ENCODE data around the gene PRKCH.

Gene PRKCH

GRCh38 chr14:61346221-61346620 lies 24.8 kb downstream of the PRKCH start:
- Histone ChIP-seq H3K79me2 (ENCODE audit: low read length) (no peaks in the 10 kb centered on the region), H3K4me2 (ENCODE audit: low read length) (no peak overlapping the region), H3K4me1 (ENCODE audit: low read length) (peaks cover 9% of the 10 kb centered on the region; the same call in 1 of the 2 replicates), H3K4me3 (ENCODE audit: low read length) (no peak overlapping the region), H3K27me3 (ENCODE audit: low read depth, low read length) (peaks cover 3% of the 10 kb centered on the region; the same call in 1 of the 2 replicates), H3K36me3 (replicated peaks; ENCODE audit: low read depth, low read length) (no peaks in the 10 kb centered on the region), H4K20me1 (ENCODE audit: insufficient read depth, low read length) (no peaks in the 10 kb centered on the region), H2AFZ (ENCODE audit: low read depth, low read length) (no peak overlapping the region), H3K27ac (ENCODE audit: low read length) (no peak overlapping the region), H3K9ac (ENCODE audit: low read length) (no peak overlapping the region), H3K9me3 (ENCODE audit: insufficient read depth, low read length) (no peaks in the 10 kb centered on the region)
- TF ChIP-seq EZH2phosphoT487 (IDR thresholded peaks at IDR 0.05; ENCODE audit: low read depth), result no peak
- TF ChIP-seq, protein P1, sequence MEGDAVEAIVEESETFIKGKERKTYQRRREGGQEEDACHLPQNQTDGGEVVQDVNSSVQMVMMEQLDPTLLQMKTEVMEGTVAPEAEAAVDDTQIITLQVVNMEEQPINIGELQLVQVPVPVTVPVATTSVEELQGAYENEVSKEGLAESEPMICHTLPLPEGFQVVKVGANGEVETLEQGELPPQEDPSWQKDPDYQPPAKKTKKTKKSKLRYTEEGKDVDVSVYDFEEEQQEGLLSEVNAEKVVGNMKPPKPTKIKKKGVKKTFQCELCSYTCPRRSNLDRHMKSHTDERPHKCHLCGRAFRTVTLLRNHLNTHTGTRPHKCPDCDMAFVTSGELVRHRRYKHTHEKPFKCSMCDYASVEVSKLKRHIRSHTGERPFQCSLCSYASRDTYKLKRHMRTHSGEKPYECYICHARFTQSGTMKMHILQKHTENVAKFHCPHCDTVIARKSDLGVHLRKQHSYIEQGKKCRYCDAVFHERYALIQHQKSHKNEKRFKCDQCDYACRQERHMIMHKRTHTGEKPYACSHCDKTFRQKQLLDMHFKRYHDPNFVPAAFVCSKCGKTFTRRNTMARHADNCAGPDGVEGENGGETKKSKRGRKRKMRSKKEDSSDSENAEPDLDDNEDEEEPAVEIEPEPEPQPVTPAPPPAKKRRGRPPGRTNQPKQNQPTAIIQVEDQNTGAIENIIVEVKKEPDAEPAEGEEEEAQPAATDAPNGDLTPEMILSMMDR (IDR thresholded peaks at IDR 0.05; ENCODE audit: low read depth, low read length), result no peak

DNA sequence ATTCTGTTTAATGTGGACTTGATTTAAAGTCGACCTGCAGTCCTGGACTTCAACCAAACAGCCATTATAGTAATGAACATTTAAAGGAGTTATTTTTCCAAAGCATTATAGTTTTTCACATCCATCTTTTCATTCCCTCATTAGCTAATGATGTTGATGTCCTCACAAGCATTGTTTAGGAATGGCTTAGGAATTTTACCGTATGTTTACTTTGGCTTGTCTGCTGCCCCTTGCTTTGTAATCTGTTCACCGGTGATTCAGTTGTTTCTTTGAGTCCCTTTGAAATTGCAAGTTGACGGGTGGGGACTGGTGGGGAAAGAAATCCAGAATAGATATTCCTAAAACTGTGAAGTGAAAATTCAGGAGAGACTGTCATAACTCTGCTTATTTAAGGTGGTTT lies 25.4 kb downstream of the PRKCH start:
- H3K79me2 ChIP-seq (ENCODE audit: low read length), result no peaks in the 10 kb centered on the region
- no peaks in the 10 kb centered on the region for H3K36me3 ChIP-seq (replicated peaks; ENCODE audit: low read depth, low read length)
- no peak overlapping the region for H3K27ac ChIP-seq (ENCODE audit: low read length)
- H3K9me3 ChIP-seq (ENCODE audit: insufficient read depth, low read length), result no peaks in the 10 kb centered on the region
- no peak overlapping the region for H2AFZ ChIP-seq (ENCODE audit: low read depth, low read length)
- H3K9ac ChIP-seq (ENCODE audit: low read length), result no peak overlapping the region
- H3K4me2 ChIP-seq (ENCODE audit: low read length), result no peak overlapping the region
- peaks cover 9% of the 10 kb centered on the region; the same call in 1 of the 2 replicates for H3K4me1 ChIP-seq (ENCODE audit: low read length)
- no peak overlapping the region for H3K4me3 ChIP-seq (ENCODE audit: low read length)
- TF ChIP-seq, protein P1 (IDR thresholded peaks at IDR 0.05; ENCODE audit: low read depth, low read length), result no peak
- no peak for TF ChIP-seq EZH2phosphoT487 (IDR thresholded peaks at IDR 0.05; ENCODE audit: low read depth)
- H3K27me3 ChIP-seq (ENCODE audit: low read depth, low read length), result peaks cover 3% of the 10 kb centered on the region; the same call in 1 of the 2 replicates
- H4K20me1 ChIP-seq (ENCODE audit: insufficient read depth, low read length), result no peaks in the 10 kb centered on the region

GRCh38 chr14:61347826-61348443 lies 26.6 kb downstream of the PRKCH start:
- no peaks in the 10 kb centered on the region for H3K9me3 ChIP-seq (ENCODE audit: insufficient read depth, low read length)
- no peak overlapping the region for H3K9ac ChIP-seq (ENCODE audit: low read length)
- H3K27me3 ChIP-seq (ENCODE audit: low read depth, low read length), result peaks cover 3% of the 10 kb centered on the region; the same call in 1 of the 2 replicates
- H4K20me1 ChIP-seq (ENCODE audit: insufficient read depth, low read length), result no peaks in the 10 kb centered on the region
- peaks cover 9% of the 10 kb centered on the region; the same call in 1 of the 2 replicates for H3K4me1 ChIP-seq (ENCODE audit: low read length)
- no peak overlapping the region for H3K27ac ChIP-seq (ENCODE audit: low read length)
- H3K4me3 ChIP-seq (ENCODE audit: low read length), result no peak overlapping the region
- no peaks in the 10 kb centered on the region for H3K36me3 ChIP-seq (replicated peaks; ENCODE audit: low read depth, low read length)
- no peak overlapping the region for H3K4me2 ChIP-seq (ENCODE audit: low read length)
- TF ChIP-seq, protein P1 (IDR thresholded peaks at IDR 0.05; ENCODE audit: low read depth, low read length), result no peak
- no peak for TF ChIP-seq EZH2phosphoT487 (IDR thresholded peaks at IDR 0.05; ENCODE audit: low read depth)
- no peak overlapping the region for H2AFZ ChIP-seq (ENCODE audit: low read depth, low read length)
- H3K79me2 ChIP-seq (ENCODE audit: low read length), result no peaks in the 10 kb centered on the region

DNA sequence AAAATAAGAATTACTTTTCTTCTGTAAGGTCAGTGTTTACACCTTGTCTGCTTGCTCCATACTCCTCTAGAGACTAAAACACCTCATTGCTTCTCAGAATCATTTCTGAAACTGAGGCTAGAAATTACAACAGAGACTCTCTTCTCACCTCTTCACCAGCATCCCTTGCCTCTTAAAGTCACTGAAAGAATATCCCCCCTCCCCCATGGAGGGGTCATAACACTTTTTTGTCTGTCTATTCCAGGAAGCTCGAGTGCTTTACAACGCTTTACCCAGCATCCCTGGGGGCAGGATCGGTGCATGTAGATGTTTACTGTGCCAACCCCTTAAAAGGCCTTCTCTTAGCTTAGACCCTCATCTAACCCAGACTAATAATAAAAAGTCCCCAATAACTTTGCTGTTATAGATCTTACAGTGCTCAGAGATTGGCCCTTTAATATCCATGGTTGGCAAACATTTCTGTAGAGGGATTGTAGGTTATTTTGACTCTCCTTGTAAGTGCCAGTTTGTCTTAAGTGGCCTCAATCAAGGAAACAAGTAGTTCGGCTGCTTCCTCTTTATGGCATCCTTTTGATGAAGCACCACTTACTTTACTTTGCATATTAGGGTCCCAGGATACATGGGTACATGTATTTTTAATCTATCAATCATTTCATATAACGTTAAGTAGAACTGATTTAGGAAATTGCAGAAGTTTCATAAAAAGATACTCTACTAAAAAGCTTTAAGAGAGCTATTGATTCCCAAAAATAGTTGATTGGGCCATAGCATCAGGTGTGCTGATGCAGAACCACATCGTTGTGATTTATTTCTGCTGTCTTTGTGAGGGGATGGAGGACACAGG lies 29.3 kb downstream of the PRKCH start:
- Histone ChIP-seq H3K36me3 (replicated peaks; ENCODE audit: low read depth, low read length) (no peaks in the 10 kb centered on the region), H3K27ac (ENCODE audit: low read length) (no peak overlapping the region), H3K4me2 (ENCODE audit: low read length) (no peak overlapping the region), H3K9ac (ENCODE audit: low read length) (no peak overlapping the region), H3K4me3 (ENCODE audit: low read length) (no peak overlapping the region), H4K20me1 (ENCODE audit: insufficient read depth, low read length) (no peaks in the 10 kb centered on the region), H3K27me3 (ENCODE audit: low read depth, low read length) (peaks cover 3% of the 10 kb centered on the region; the same call in 1 of the 2 replicates), H3K4me1 (ENCODE audit: low read length) (no peaks in the 10 kb centered on the region), H2AFZ (ENCODE audit: low read depth, low read length) (no peak overlapping the region), H3K79me2 (ENCODE audit: low read length) (no peaks in the 10 kb centered on the region), H3K9me3 (ENCODE audit: insufficient read depth, low read length) (no peaks in the 10 kb centered on the region)
- no peak for TF ChIP-seq EZH2phosphoT487 (IDR thresholded peaks at IDR 0.05; ENCODE audit: low read depth)
- TF ChIP-seq, protein P1 (IDR thresholded peaks at IDR 0.05; ENCODE audit: low read depth, low read length), result no peak
